ENCODE data around the gene EIF4B.

The EIF4B gene

GRCh38 chr12:53052419-53053217, 46.4 kb downstream of the EIF4B start:
- ChIA-PET POLR2A (ENCODE audit: low non-redundant PET) (no interaction called here), CTCF (interaction anchor here (0.6 to 3.4 kb wide), 6 partner anchors 9 to 158 kb away, joined by 3 to 32 read pairs (median 4); no protein-coding TSS in a partner anchor)
- peak overlapping the region; percentile 99 for H3K27ac ChIP-seq
- TF ChIP-seq CTCF (conservative IDR thresholded peaks at IDR 0.05; ENCODE audit: low read depth) = no peak
- no peak for DNase-seq (ENCODE audit: low spot score)

- CTCF ChIA-PET = interaction anchor here (0.6 to 3.4 kb wide), 21 partner anchors 8 to 1021 kb away, joined by 3 to 32 read pairs (median 4); partner anchors contain the start of gene SOAT2
- no peak for DNase-seq (ENCODE audit: low spot score)
- POLR2A ChIA-PET (ENCODE audit: low non-redundant PET) = interaction anchor here (0.6 kb wide), 1 partner anchor 46 kb away, joined by 7 read pairs; no protein-coding TSS in a partner anchor
- peak; percentile 68 for TF ChIP-seq CTCF (conservative IDR thresholded peaks at IDR 0.05; ENCODE audit: low read depth)
- H3K27ac ChIP-seq = peak overlapping the region; percentile 99
These were observed 47.2 kb downstream of the EIF4B start for GRCh38 chr12:53053218-53054111.

GRCh38 chr12:53054112-53054878, 48.0 kb downstream of the EIF4B start:
- ChIA-PET POLR2A (ENCODE audit: low non-redundant PET) (interaction anchor here (0.6 kb wide), 2 partner anchors 45 to 668 kb away, joined by 3 to 7 read pairs; no protein-coding TSS in a partner anchor), CTCF (interaction anchor here (0.6 to 3.4 kb wide), 18 partner anchors 9 to 1022 kb away, joined by 3 to 32 read pairs (median 4); partner anchors contain the start of gene SOAT2)
- peak; percentile 94 for DNase-seq (ENCODE audit: low spot score)
- peak overlapping the region; percentile 99 for H3K27ac ChIP-seq
- TF ChIP-seq CTCF (conservative IDR thresholded peaks at IDR 0.05; ENCODE audit: low read depth) = no peak

GRCh38 chr12:53055471-53056266, 49.4 kb downstream of the EIF4B start:
- POLR2A ChIA-PET (ENCODE audit: low non-redundant PET) = no interaction called here
- CTCF ChIA-PET = interaction anchor here (3.4 kb wide), 1 partner anchor 10 kb away, joined by 32 read pairs; no protein-coding TSS in a partner anchor
- peak overlapping the region; percentile 99 for H3K27ac ChIP-seq
- no peak for TF ChIP-seq CTCF (conservative IDR thresholded peaks at IDR 0.05; ENCODE audit: low read depth)
- no peak for DNase-seq (ENCODE audit: low spot score)

DNA sequence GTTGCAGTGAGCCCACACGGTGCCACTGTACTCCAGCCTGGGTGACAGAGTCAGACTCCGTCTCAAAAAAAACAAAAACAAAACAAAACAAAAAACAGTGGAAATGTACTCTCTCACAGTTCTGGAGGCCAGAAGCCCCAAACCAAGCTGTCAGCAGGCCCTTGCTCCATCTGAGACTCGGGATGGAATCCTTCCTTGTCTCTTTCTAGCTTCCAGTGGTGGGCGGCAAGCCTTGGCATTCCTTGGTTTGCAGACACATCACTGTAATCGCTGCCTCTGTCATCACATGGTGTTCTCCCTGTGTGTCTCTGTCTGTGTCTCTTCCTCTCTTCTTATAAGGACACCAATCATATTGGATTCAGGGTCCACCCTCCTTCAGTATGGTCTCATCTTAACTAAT, 50.0 kb downstream of the EIF4B start:
- CTCF ChIA-PET = no interaction called here
- POLR2A ChIA-PET (ENCODE audit: low non-redundant PET) = no interaction called here
- DNase-seq (ENCODE audit: low spot score) = no peak
- no peak for TF ChIP-seq CTCF (conservative IDR thresholded peaks at IDR 0.05; ENCODE audit: low read depth)
- H3K27ac ChIP-seq = peak overlapping the region; percentile 99

All from RWPE1 (cell line).